IMR-90 (cell line): Measurements from ENCODE around the gene TMEM200A. TPM values are rescaled to one million over a fixed set of nuclear protein-coding genes. Genes with fewer than 3 reads are reported as not detected.
A peak's percentile ranks its signal among the peaks of the same experiment; 100 is the strongest.

Experiments used
- ATAC-seq: fragments of 200-7000 bp; cut with Tn5 transposase; 2 replicates; pipeline ENCODE4 v1.9.1; 2020; ENCODE audit warnings: low read depth, mild to moderate bottlenecking, moderate library complexity
- BruUV-seq: library from RNA; stranded (reverse); fragments of 400-500 nt; replicated peaks from 2 replicates; lab custom pipeline; 2021; lab: Mats Ljungman, UMichigan
- CTCF ChIA-PET: fragments of 300-600 bp; formaldehyde crosslinking; extraction: SDS; loops from one replicate; lab custom pipeline; 2021; ENCODE audit warnings: antibody characterized with exemption; lab: Yijun Ruan, JAX
- POLR2A ChIA-PET: fragments of 300-600 bp; sonication (Branson Sonifier 250); formaldehyde crosslinking; loops from one replicate; lab custom pipeline; 2022; ENCODE audit warnings: antibody characterized with exemption; ENCODE audit not compliant: unreplicated experiment; lab: Charles Lee
- DNase-seq: peaks from one replicate; pipeline ENCODE4 v3.0.0; 2013
- H2AFZ ChIP-seq: replicated peaks from 2 replicates; pipeline ENCODE3; 2013; ENCODE audit warnings: low read length, mild to moderate bottlenecking; ENCODE audit not compliant: poor library complexity
- H2AK5ac ChIP-seq: 2 replicates; pipeline ENCODE4 v1.6.1; 2013; ENCODE audit warnings: low read depth, low read length, inconsistent platforms
- H2AK9ac ChIP-seq: replicated peaks from 2 replicates; pipeline ENCODE3; 2013; ENCODE audit warnings: mild to moderate bottlenecking, low read depth, low read length, moderate library complexity; ENCODE audit not compliant: poor library complexity
- H2BK120ac ChIP-seq: 2 replicates; pipeline ENCODE4 v1.6.1; 2013; ENCODE audit warnings: low read depth, low read length, inconsistent platforms
- H2BK15ac ChIP-seq: 3 replicates; pipeline ENCODE4 v1.6.1; 2013; ENCODE audit warnings: low read depth, low read length, inconsistent platforms
- H2BK20ac ChIP-seq: 2 replicates; pipeline ENCODE4 v1.6.1; 2013; ENCODE audit warnings: low read depth, mild to moderate bottlenecking, inconsistent platforms, low read length, moderate library complexity
- H2BK5ac ChIP-seq: 2 replicates; pipeline ENCODE4 v1.6.1; 2013; ENCODE audit warnings: mild to moderate bottlenecking, low read depth, low read length, inconsistent platforms; ENCODE audit not compliant: poor library complexity, severe bottlenecking
- H3K14ac ChIP-seq: replicated peaks from 2 replicates; pipeline ENCODE4 v1.6.1; 2013; ENCODE audit warnings: low read depth, low read length, inconsistent platforms
- H3K18ac ChIP-seq: 2 replicates; pipeline ENCODE4 v1.6.1; 2013; ENCODE audit warnings: low read depth, low read length, control low read depth
- H3K23ac ChIP-seq: 2 replicates; pipeline ENCODE4 v1.6.1; 2013; ENCODE audit warnings: low read depth, low read length, inconsistent platforms
- H3K27ac ChIP-seq: 2 replicates; pipeline ENCODE4 v1.5.1; 2013; ENCODE audit warnings: mild to moderate bottlenecking, control low read depth, low read length; ENCODE audit not compliant: insufficient read depth
- H3K27me3 ChIP-seq: 2 replicates; pipeline ENCODE4 v1.6.1; 2013; ENCODE audit warnings: low read length; ENCODE audit not compliant: control insufficient read depth, insufficient read depth
- H3K36me3 ChIP-seq: 2 replicates; pipeline ENCODE4 v1.6.1; 2013; ENCODE audit warnings: low read length, mixed read lengths; ENCODE audit not compliant: control insufficient read depth, insufficient read depth
- H3K4ac ChIP-seq: 2 replicates; pipeline ENCODE4 v1.6.1; 2013; ENCODE audit warnings: low read depth, low read length, inconsistent platforms
- H3K4me1 ChIP-seq: 2 replicates; pipeline ENCODE4 v1.6.1; 2013; ENCODE audit warnings: low read length, mixed read lengths; ENCODE audit not compliant: control insufficient read depth, insufficient read depth
- H3K4me2 ChIP-seq: 2 replicates; pipeline ENCODE4 v1.6.1; 2013; ENCODE audit warnings: low read depth, mild to moderate bottlenecking, control low read depth, low read length, moderate library complexity
- H3K4me3 ChIP-seq: 2 replicates; pipeline ENCODE4 v1.5.1; 2013; ENCODE audit warnings: low read depth, mild to moderate bottlenecking, control low read depth, low read length, moderate library complexity; ENCODE audit not compliant: insufficient read depth
- H3K56ac ChIP-seq: 2 replicates; pipeline ENCODE4 v1.6.1; 2013; ENCODE audit warnings: low read length, inconsistent platforms; ENCODE audit not compliant: insufficient read depth; ENCODE audit errors: extremely low read depth
- H3K79me1 ChIP-seq, 2 experiments: 2 replicates each; pipeline ENCODE4 v1.6.1; 2013; ENCODE audit warnings: low read length in 2 of 2, inconsistent platforms in 1 of 2, low read depth in 1 of 2
- H3K9ac ChIP-seq: 2 replicates; pipeline ENCODE4 v1.6.1; 2013; ENCODE audit warnings: low read depth, low read length, control low read depth
- H3K9me1 ChIP-seq: 2 replicates; pipeline ENCODE4 v1.6.1; 2013; ENCODE audit warnings: low read length, inconsistent platforms; ENCODE audit not compliant: insufficient read depth
- H3K9me3 ChIP-seq: 2 replicates; pipeline ENCODE4 v1.6.1; 2013; ENCODE audit warnings: low read length; ENCODE audit not compliant: control insufficient read depth, insufficient read depth
- H4K20me1 ChIP-seq: 2 replicates; pipeline ENCODE4 v1.6.1; 2013; ENCODE audit warnings: low read length, inconsistent platforms; ENCODE audit not compliant: insufficient read depth
- H4K5ac ChIP-seq: 2 replicates; pipeline ENCODE4 v1.6.1; 2013; ENCODE audit warnings: mild to moderate bottlenecking, low read depth, low read length, control low read depth
- H4K8ac ChIP-seq, 2 experiments: 2 replicates each; pipeline ENCODE4 v1.6.1; 2013; ENCODE audit warnings: low read depth in 2 of 2, low read length in 2 of 2, control low read depth in 1 of 2, inconsistent platforms in 1 of 2
- H4K91ac ChIP-seq: 2 replicates; pipeline ENCODE4 v1.6.1; 2013; ENCODE audit warnings: low read depth, low read length, inconsistent platforms; ENCODE audit not compliant: insufficient read depth
- BHLHE40 ChIP-seq: fragments of 150-350 bp; IDR thresholded peaks from 2 replicates; pipeline ENCODE4 v1.6.1; 2016; ENCODE audit warnings: mild to moderate bottlenecking, low read depth, low read length
- CEBPB ChIP-seq: IDR thresholded peaks from 2 replicates; pipeline ENCODE4 v1.6.1; 2012; ENCODE audit warnings: low read depth, low read length, improper control_type of control experiment
- CHD1 ChIP-seq: IDR thresholded peaks from 2 replicates; pipeline ENCODE4 v1.6.1; 2012; ENCODE audit warnings: low read depth, low read length, improper control_type of control experiment
- FOS ChIP-seq: fragments of 150-350 bp; IDR thresholded peaks from 2 replicates; pipeline ENCODE4 v1.6.1; 2016; ENCODE audit warnings: low read depth, low read length
- MAFK ChIP-seq: IDR thresholded peaks from 2 replicates; pipeline ENCODE4 v1.6.1; 2012; ENCODE audit warnings: low read depth, low read length, improper control_type of control experiment
- MAZ ChIP-seq: IDR thresholded peaks from 2 replicates; pipeline ENCODE4 v1.6.1; 2012; ENCODE audit warnings: low read depth, mild to moderate bottlenecking, low read length, improper control_type of control experiment, moderate library complexity, borderline replicate concordance
- MXI1 ChIP-seq: IDR thresholded peaks from 2 replicates; pipeline ENCODE4 v1.6.1; 2012; ENCODE audit warnings: low read depth, mild to moderate bottlenecking, low read length, moderate library complexity, borderline replicate concordance
- RAD21 ChIP-seq: IDR thresholded peaks from 2 replicates; pipeline ENCODE4 v1.6.1; 2012; ENCODE audit warnings: low read length, improper control_type of control experiment
- RCOR1 ChIP-seq: IDR thresholded peaks from 2 replicates; pipeline ENCODE4 v1.6.1; 2012; ENCODE audit warnings: mild to moderate bottlenecking, low read length, improper control_type of control experiment; ENCODE audit not compliant: insufficient replicate concordance
- RFX5 ChIP-seq: IDR thresholded peaks from 2 replicates; pipeline ENCODE4 v1.8.0; 2012; ENCODE audit warnings: low read depth, mild to moderate bottlenecking, low read length, moderate library complexity
- SMC3 ChIP-seq: fragments of 150-350 bp; IDR thresholded peaks from 2 replicates; pipeline ENCODE4 v1.6.1; 2016; ENCODE audit warnings: low read depth, mild to moderate bottlenecking, antibody characterized with exemption, low read length, moderate library complexity
- WGBS, 2 experiments: methylation state at CpG; one replicate each; pipeline versions ENCODE4 v1.1.5 to v1.1.7; 2013; ENCODE audit warnings: missing lambda C conversion rate in 2 of 2; ENCODE audit not compliant: insufficient read length in 1 of 2; ENCODE audit errors: extremely low coverage in 2 of 2; 5-methylcytosine and 5-hydroxymethylcytosine counted together
- dilution Hi-C: fragments of 300-500 bp; cut with HindIII; formaldehyde crosslinking; loops from one replicate; pipeline ENCODE4 v1.14.3; 2018; ENCODE audit warnings: low sequenced_read_pairs; ENCODE audit not compliant: unreplicated experiment
- in situ Hi-C: fragments of 300-500 bp; cut with MboI; formaldehyde crosslinking; loops from 3 replicates; pipeline ENCODE4 v1.14.3; 2019; ENCODE audit warnings: low sequenced_read_pairs, inconsistent platforms, mixed read lengths
- intact Hi-C: fragments of 100-400 bp; cut with micrococcal nuclease; formaldehyde crosslinking; loops from 2 replicates; pipeline ENCODE4 v1.10.0; 2022
- polyA plus RNA-seq, 3 experiments: library from polyadenylated mRNA; depleted of rRNA; stranded (reverse); fragments of >200 nt; gene quantifications; 2 replicates each; pipeline ENCODE4 v1.2.3, GENCODE V29; 2012; ENCODE audit warnings: low replicate concordance in 1 of 3
- total RNA-seq: library from RNA; depleted of rRNA; stranded (reverse); fragments of >200 nt; gene quantifications from 2 replicates; pipeline ENCODE4 v1.2.3, GENCODE V29; 2012
- TF ChIP-seq, protein P1 (sequence below): fragments of 150-350 bp; IDR thresholded peaks from 2 replicates; pipeline ENCODE4 v1.6.1; 2016; ENCODE audit warnings: low read depth, mild to moderate bottlenecking, low read length, moderate library complexity, borderline replicate concordance
- TF ChIP-seq, protein P2 (sequence below): fragments of 150-350 bp; IDR thresholded peaks from 2 replicates; pipeline ENCODE4 v1.6.1; 2017; ENCODE audit warnings: mild to moderate bottlenecking, antibody characterized with exemption, low read length, low read depth
- TF ChIP-seq, protein P3 (sequence below): conservative IDR thresholded peaks from 2 replicates; pipeline ENCODE4 v1.5.1; 2012; ENCODE audit warnings: mild to moderate bottlenecking, low read depth, low read length, improper control_type of control experiment

Gene TMEM200A
- total and polyA plus RNA-seq, 2 of the 4 experiments (the other 2 are of a cell fraction) = 22.8 to 37.1 TPM

DNA sequence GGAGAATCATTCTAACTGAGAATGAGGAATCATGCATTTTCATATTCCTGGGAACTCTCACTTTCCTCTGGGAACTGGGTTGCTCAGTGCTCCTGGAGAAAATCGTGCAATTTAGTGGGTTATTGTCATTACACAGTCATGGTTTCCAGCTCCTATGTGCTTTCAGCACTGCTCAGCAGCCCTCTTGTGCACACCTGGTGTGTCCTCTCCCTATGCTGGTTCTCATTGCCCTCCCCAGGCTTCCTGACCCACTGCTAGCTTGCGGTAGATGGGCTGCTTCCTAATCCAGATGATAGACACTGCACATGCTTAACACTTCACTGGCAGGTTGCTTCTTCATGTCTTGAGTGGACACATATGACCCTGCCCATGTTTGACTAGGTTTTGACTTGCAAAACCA, 39.7 kb downstream of the TMEM200A start:
- Histone ChIP-seq H4K20me1 (no peaks in the 10 kb centered on the region), H3K4me2 (peak overlapping the region; percentile 71; the same call in 1 of the 2 replicates), H3K23ac (0 out of 2 replicates have a peak overlapping the region, but pooled peaks have one; percentile 24), H4K8ac (no peak overlapping the region), H3K18ac (no peak overlapping the region), H2AK9ac (peak overlapping the region; percentile 23), H2BK15ac (no peak overlapping the region), H3K27ac (no peak overlapping the region), H2AK5ac (no peak overlapping the region), H4K5ac (no peak overlapping the region), H3K4me1 (peaks cover 12% of the 10 kb centered on the region), H3K27me3 (no peaks in the 10 kb centered on the region), H3K4ac (no peak overlapping the region), H3K9ac (no peak overlapping the region), H2BK120ac (no peak overlapping the region), H3K56ac (no peak overlapping the region), H3K9me3 (no peaks in the 10 kb centered on the region), H2BK5ac (no peak overlapping the region), H2AFZ (no peak overlapping the region), H2BK20ac (no peak overlapping the region), H3K36me3 (no peaks in the 10 kb centered on the region), H3K9me1 (0 out of 2 replicates have a peak, but pooled peaks cover 5% of the 10 kb centered on the region), H3K79me1 (peaks cover 18 to 37% of the 10 kb centered on the region in 2 experiments), H4K91ac (no peak overlapping the region), H3K14ac (no peak overlapping the region), H3K4me3 (no peak overlapping the region)
- CTCF ChIA-PET = no interaction called here
- in situ Hi-C loops = no loop called here
- WGBS, 2 experiments = no CpG with 5 or more reads among the region's 2 CpGs
- ATAC-seq (no peak), DNase-seq (no peak)
- POLR2A ChIA-PET = no interaction called here
- no TSS peak for BruUV-seq
- dilution Hi-C loops = no loop called here
- TF ChIP-seq MAFK = no peak
- TF ChIP-seq, protein P1, sequence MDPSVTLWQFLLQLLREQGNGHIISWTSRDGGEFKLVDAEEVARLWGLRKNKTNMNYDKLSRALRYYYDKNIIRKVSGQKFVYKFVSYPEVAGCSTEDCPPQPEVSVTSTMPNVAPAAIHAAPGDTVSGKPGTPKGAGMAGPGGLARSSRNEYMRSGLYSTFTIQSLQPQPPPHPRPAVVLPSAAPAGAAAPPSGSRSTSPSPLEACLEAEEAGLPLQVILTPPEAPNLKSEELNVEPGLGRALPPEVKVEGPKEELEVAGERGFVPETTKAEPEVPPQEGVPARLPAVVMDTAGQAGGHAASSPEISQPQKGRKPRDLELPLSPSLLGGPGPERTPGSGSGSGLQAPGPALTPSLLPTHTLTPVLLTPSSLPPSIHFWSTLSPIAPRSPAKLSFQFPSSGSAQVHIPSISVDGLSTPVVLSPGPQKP = no peak
- TF ChIP-seq, protein P2, sequence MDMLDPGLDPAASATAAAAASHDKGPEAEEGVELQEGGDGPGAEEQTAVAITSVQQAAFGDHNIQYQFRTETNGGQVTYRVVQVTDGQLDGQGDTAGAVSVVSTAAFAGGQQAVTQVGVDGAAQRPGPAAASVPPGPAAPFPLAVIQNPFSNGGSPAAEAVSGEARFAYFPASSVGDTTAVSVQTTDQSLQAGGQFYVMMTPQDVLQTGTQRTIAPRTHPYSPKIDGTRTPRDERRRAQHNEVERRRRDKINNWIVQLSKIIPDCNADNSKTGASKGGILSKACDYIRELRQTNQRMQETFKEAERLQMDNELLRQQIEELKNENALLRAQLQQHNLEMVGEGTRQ = no peak
- TF ChIP-seq RFX5 = no peak
- no peak for TF ChIP-seq CEBPB
- TF ChIP-seq, protein P3, sequence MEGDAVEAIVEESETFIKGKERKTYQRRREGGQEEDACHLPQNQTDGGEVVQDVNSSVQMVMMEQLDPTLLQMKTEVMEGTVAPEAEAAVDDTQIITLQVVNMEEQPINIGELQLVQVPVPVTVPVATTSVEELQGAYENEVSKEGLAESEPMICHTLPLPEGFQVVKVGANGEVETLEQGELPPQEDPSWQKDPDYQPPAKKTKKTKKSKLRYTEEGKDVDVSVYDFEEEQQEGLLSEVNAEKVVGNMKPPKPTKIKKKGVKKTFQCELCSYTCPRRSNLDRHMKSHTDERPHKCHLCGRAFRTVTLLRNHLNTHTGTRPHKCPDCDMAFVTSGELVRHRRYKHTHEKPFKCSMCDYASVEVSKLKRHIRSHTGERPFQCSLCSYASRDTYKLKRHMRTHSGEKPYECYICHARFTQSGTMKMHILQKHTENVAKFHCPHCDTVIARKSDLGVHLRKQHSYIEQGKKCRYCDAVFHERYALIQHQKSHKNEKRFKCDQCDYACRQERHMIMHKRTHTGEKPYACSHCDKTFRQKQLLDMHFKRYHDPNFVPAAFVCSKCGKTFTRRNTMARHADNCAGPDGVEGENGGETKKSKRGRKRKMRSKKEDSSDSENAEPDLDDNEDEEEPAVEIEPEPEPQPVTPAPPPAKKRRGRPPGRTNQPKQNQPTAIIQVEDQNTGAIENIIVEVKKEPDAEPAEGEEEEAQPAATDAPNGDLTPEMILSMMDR = no peak
- TF ChIP-seq BHLHE40 = no peak
- TF ChIP-seq RCOR1 = no peak
- no peak for TF ChIP-seq MAZ
- no peak for TF ChIP-seq MXI1
- no peak for TF ChIP-seq RAD21
- TF ChIP-seq FOS = no peak
- no peak for TF ChIP-seq SMC3
- no peak for TF ChIP-seq CHD1
- intact Hi-C loops = no loop called here
